KMS-11 (cell line): Measurements from ENCODE around the gene ORM1.

ENCODE experiments used
- H2AFZ ChIP-seq: fragments of 200-600 bp; sonication (generic); 2 replicates; pipeline ENCODE4 v1.6.1; 2016; ENCODE audit warnings: antibody characterized with exemption, mixed run types, low read depth
- H3K27ac ChIP-seq: fragments of 200-600 bp; sonication (generic); 2 replicates; pipeline ENCODE4 v1.6.1; 2016; ENCODE audit warnings: mild to moderate bottlenecking, mixed run types
- H3K27me3 ChIP-seq: fragments of 200-600 bp; sonication (generic); 2 replicates; pipeline ENCODE4 v1.6.1; 2017; ENCODE audit warnings: mild to moderate bottlenecking, low read depth, mixed run types, moderate library complexity; ENCODE audit not compliant: insufficient read depth
- H3K36me3 ChIP-seq: fragments of 200-600 bp; sonication (generic); 2 replicates; pipeline ENCODE4 v1.6.1; 2017; ENCODE audit warnings: mild to moderate bottlenecking, mixed run types; ENCODE audit not compliant: insufficient read depth
- H3K4me1 ChIP-seq: fragments of 200-600 bp; sonication (generic); 2 replicates; pipeline ENCODE4 v1.6.1; 2016; ENCODE audit warnings: mild to moderate bottlenecking, low read depth, mixed run types; ENCODE audit not compliant: poor library complexity, severe bottlenecking
- H3K4me2 ChIP-seq: fragments of 200-600 bp; sonication (generic); 2 replicates; pipeline ENCODE4 v1.7.0; 2016; ENCODE audit warnings: mild to moderate bottlenecking, mixed run types
- H3K4me3 ChIP-seq: fragments of 200-600 bp; sonication (generic); IDR thresholded peaks from 2 replicates; pipeline ENCODE4 v1.6.1; 2017; ENCODE audit warnings: low read depth, low read length, mixed read lengths; ENCODE audit not compliant: insufficient read depth
- H3K79me2 ChIP-seq: fragments of 200-600 bp; sonication (generic); 2 replicates; pipeline ENCODE4 v1.6.1; 2016; ENCODE audit warnings: low read depth, mixed run types; ENCODE audit not compliant: insufficient read depth
- H3K9ac ChIP-seq: fragments of 200-600 bp; sonication (generic); 2 replicates; pipeline ENCODE4 v1.6.1; 2016; ENCODE audit warnings: mild to moderate bottlenecking, mixed run types
- H4K20me1 ChIP-seq: fragments of 200-600 bp; sonication (generic); 2 replicates; pipeline ENCODE4 v1.6.1; 2016; ENCODE audit warnings: mild to moderate bottlenecking, mixed run types; ENCODE audit not compliant: insufficient read depth
- TF ChIP-seq, protein P1 (sequence below): fragments of 200-600 bp; sonication (generic); conservative IDR thresholded peaks from 2 replicates; pipeline ENCODE4 v1.6.1; 2017; ENCODE audit warnings: low read depth, mild to moderate bottlenecking, antibody characterized with exemption, low read length, moderate library complexity, mixed read lengths

ORM1 gene

DNA sequence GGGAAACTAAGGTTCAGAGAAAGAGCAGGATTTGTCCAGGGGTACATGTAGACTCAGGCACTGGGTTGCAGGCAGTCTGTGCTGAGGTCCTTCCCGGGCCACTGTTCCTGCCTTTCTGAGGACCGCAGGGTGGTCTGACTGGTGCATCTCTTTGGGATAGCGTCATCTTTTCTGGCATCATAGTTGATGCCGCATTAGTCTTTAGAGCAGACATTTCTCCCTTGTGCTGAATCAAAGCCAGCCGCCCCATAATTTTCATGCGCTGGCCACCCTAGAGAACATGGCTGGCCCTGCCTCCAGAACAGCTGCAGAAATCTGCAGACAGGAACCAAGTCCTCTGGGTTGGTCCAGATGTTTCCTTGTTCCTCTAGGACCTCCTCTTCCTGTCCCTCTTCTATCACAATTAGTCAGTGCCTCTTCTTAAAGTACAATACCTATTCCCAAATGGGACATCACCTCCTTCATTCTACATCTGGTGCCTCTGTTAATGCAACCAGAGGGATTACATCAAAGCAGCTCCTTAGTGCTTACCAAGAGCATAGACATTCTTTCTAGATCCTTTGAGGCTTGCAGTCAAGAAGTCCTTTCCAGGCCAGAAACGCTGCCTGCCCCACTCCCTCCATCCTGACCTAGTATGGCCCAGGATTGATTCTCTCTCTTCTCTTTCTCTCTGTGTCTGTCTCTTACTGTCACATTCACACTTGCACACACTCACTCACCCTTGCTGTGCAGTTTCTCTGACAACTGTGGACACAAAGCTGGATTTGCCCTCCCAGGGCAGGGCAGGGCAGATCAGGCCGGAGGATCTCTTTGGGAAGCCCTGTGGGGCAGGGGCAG, 42.0 kb upstream of the ORM1 start:
- Histone ChIP-seq H3K36me3 (no peaks in the 10 kb centered on the region), H3K4me1 (peaks cover 4% of the 10 kb centered on the region), H4K20me1 (no peaks in the 10 kb centered on the region), H3K27me3 (no peaks in the 10 kb centered on the region), H3K27ac (no peak overlapping the region), H3K4me3 (no peak overlapping the region), H3K4me2 (no peak overlapping the region), H3K79me2 (no peaks in the 10 kb centered on the region), H3K9ac (no peak overlapping the region), H2AFZ (no peak overlapping the region)
- TF ChIP-seq, protein P1, sequence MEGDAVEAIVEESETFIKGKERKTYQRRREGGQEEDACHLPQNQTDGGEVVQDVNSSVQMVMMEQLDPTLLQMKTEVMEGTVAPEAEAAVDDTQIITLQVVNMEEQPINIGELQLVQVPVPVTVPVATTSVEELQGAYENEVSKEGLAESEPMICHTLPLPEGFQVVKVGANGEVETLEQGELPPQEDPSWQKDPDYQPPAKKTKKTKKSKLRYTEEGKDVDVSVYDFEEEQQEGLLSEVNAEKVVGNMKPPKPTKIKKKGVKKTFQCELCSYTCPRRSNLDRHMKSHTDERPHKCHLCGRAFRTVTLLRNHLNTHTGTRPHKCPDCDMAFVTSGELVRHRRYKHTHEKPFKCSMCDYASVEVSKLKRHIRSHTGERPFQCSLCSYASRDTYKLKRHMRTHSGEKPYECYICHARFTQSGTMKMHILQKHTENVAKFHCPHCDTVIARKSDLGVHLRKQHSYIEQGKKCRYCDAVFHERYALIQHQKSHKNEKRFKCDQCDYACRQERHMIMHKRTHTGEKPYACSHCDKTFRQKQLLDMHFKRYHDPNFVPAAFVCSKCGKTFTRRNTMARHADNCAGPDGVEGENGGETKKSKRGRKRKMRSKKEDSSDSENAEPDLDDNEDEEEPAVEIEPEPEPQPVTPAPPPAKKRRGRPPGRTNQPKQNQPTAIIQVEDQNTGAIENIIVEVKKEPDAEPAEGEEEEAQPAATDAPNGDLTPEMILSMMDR, result no peak

- H2AFZ ChIP-seq, result no peak overlapping the region
- H3K36me3 ChIP-seq, result no peaks in the 10 kb centered on the region
- H3K27ac ChIP-seq, result no peak overlapping the region
- H3K4me3 ChIP-seq, result no peak overlapping the region
- H4K20me1 ChIP-seq, result no peaks in the 10 kb centered on the region
- no peaks in the 10 kb centered on the region for H3K79me2 ChIP-seq
- no peak overlapping the region for H3K9ac ChIP-seq
- H3K27me3 ChIP-seq, result no peaks in the 10 kb centered on the region
- no peak overlapping the region for H3K4me2 ChIP-seq
- H3K4me1 ChIP-seq, result peaks cover 4% of the 10 kb centered on the region
- TF ChIP-seq, protein P1, result no peak
These were observed 41.3 kb upstream of the ORM1 start for GRCh38 chr9:114281473-114282103.

DNA sequence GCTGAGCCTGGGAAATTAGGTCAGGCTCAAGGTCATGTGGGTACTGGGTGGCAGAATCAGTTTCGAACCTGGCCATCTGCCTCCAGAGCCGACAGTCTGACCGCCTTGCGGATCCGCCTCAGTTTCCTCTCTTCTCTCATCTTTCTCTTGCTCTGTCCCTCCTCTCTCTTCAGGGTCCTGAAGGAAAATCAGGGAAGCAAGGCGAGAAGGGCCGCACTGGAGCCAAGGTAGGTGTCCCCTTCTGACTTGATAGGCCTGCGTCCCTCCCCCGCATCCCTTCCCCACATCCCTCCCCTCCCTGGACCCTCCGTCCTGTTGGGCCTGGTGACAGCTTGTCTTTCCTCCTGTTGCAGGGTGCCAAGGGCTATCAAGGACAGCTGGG, 40.8 kb upstream of the ORM1 start:
- peaks cover 4% of the 10 kb centered on the region for H3K4me1 ChIP-seq
- H3K36me3 ChIP-seq, result no peaks in the 10 kb centered on the region
- H2AFZ ChIP-seq, result no peak overlapping the region
- no peaks in the 10 kb centered on the region for H3K27me3 ChIP-seq
- no peak overlapping the region for H3K4me2 ChIP-seq
- H3K79me2 ChIP-seq, result no peaks in the 10 kb centered on the region
- H4K20me1 ChIP-seq, result no peaks in the 10 kb centered on the region
- H3K4me3 ChIP-seq, result no peak overlapping the region
- no peak overlapping the region for H3K9ac ChIP-seq
- TF ChIP-seq, protein P1, result no peak
- no peak overlapping the region for H3K27ac ChIP-seq

GRCh38 chr9:114282507-114282906, 40.4 kb upstream of the ORM1 start:
- no peaks in the 10 kb centered on the region for H3K27me3 ChIP-seq
- H3K4me2 ChIP-seq, result no peak overlapping the region
- no peak overlapping the region for H3K27ac ChIP-seq
- peaks cover 4% of the 10 kb centered on the region for H3K4me1 ChIP-seq
- no peak overlapping the region for H3K4me3 ChIP-seq
- no peaks in the 10 kb centered on the region for H4K20me1 ChIP-seq
- no peaks in the 10 kb centered on the region for H3K36me3 ChIP-seq
- no peak overlapping the region for H3K9ac ChIP-seq
- no peaks in the 10 kb centered on the region for H3K79me2 ChIP-seq
- TF ChIP-seq, protein P1, result no peak
- H2AFZ ChIP-seq, result no peak overlapping the region
